Duodenal mucosa (tissue), 2 donors: ENCODE measurements around the gene WDR91.
A peak's percentile ranks its signal among the peaks of the same experiment; 100 is the strongest.

Experiments used
- H3K27ac ChIP-seq: one replicate; pipeline ENCODE4 v1.7.0; 2013; ENCODE audit warnings: low read depth, low read length
- H3K27me3 ChIP-seq, 2 donors: one replicate each; pipeline ENCODE4 v1.7.0; 2013; ENCODE audit warnings: low read length in 2 of 2, control low read depth in 1 of 2; ENCODE audit not compliant: insufficient read depth in 2 of 2, control insufficient read depth in 1 of 2
- H3K36me3 ChIP-seq, 2 donors: one replicate each; pipeline ENCODE4 v1.7.0; 2013; ENCODE audit warnings: low read length in 2 of 2, control low read depth in 1 of 2; ENCODE audit not compliant: insufficient read depth in 2 of 2, control insufficient read depth in 1 of 2
- H3K4me1 ChIP-seq, 2 donors: one replicate each; pipeline ENCODE4 v1.7.0; 2013; ENCODE audit warnings: low read length in 2 of 2, control low read depth in 1 of 2; ENCODE audit not compliant: insufficient read depth in 2 of 2, control insufficient read depth in 1 of 2
- H3K4me3 ChIP-seq, 2 donors: one replicate each; pipeline ENCODE4 v1.7.0; 2013; ENCODE audit warnings: low read length in 2 of 2, low read depth in 1 of 2
- H3K9ac ChIP-seq, 2 donors: one replicate each; pipeline ENCODE4 v1.7.0; 2013; ENCODE audit warnings: low read length in 2 of 2, low read depth in 1 of 2
- H3K9me3 ChIP-seq, 2 donors: one replicate each; pipeline ENCODE4 v1.7.0; 2013; ENCODE audit warnings: low read length in 2 of 2, control low read depth in 1 of 2; ENCODE audit not compliant: control insufficient read depth in 1 of 2

Gene WDR91

DNA sequence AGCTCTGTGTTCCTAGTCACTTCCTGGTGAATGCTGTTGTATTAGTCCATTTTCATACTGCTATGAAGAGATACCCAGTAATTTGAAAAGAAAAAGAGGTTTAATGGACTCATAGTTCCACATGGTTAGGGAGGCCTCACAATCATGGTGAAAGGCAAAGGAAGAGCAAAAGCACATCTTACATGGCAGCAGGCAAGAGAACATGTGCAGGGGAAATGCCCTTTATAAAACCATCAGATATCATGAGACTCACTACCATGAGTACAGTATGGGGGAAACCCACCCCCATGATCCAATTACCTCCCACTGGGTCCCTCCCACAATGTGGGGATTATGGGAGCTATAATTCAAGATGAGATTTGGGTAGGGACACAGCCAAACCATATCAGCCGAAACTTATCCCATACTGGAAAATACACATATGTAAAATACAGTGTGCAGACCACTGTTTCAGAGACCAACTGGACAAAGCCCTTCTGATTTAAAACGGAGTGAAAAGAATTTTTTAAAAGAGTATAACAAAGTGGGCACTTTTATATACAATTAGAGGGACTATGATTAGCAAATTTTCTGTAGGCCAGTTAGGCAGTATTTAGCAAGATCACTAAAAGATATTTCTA, 48.8 kb downstream of the WDR91 start:
- H3K4me1 ChIP-seq = peaks cover 27 to 34% of the 10 kb centered on the region in 2 donors
- no peak overlapping the region for H3K4me3 ChIP-seq

GRCh38 chr7:135161669-135162068, 49.7 kb downstream of the WDR91 start:
- H3K9me3 ChIP-seq = peaks cover 3% of the 10 kb centered on the region in 2 donors

More for the DNA sequence above, 48.8 kb downstream of the WDR91 start:
- no peak overlapping the region for H3K9ac ChIP-seq
- no peak overlapping the region for H3K27ac ChIP-seq
- H3K36me3 ChIP-seq = peaks cover 29 to 34% of the 10 kb centered on the region in 2 donors
- H3K9me3 ChIP-seq = no peaks in the 10 kb centered on the region
- no peaks in the 10 kb centered on the region for H3K27me3 ChIP-seq

DNA sequence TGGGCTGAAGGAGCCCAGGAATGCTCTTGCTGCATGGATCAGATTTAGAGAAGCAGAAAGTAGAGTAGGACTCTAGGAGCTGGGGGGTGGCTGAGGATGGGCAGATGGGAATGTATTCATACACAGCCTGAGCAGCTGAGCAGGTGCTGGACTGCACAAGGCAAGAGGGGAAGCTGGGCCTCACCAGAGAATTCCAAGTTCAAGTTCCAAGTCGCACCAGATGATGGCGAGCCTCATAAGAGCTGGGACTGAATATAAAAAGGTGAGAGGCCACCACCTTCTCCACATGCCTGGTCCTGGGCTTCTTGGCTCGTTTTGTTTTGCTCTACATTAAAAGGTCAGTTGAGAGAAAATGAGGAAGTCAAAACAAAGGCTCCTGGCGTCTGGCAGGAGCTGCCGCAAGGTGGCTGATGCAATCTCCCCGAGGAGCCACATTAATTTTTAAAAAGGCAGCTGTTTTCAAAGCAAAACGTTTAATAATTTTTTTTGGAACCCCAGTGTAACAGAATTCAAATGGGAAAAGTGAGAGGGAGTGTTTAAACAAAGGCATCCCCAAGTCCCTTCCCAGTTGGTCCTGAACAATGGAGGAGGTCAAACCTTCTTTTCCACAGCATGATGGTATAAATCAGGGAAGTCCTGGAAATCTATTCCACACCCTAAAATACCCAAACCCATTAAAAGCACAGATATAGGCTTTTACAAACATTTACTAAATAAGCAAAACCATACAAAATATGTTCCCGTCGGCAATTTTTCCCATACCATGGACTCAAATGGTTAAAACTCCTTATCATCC, 50.3 kb downstream of the WDR91 start:
- Histone ChIP-seq H3K9ac (no peak overlapping the region), H3K27ac (peak overlapping the region; percentile 13), H3K36me3 (peaks cover 19 to 26% of the 10 kb centered on the region in 2 donors), H3K4me1 (peaks cover 24 to 27% of the 10 kb centered on the region in 2 donors), H3K4me3 (no peak overlapping the region), H3K27me3 (no peaks in the 10 kb centered on the region), H3K9me3 (peaks cover 4 to 9% of the 10 kb centered on the region in 2 donors)

More at GRCh38 chr7:135161669-135162068, 49.7 kb downstream of the WDR91 start:
- Histone ChIP-seq H3K36me3 (peaks cover 25 to 29% of the 10 kb centered on the region in 2 donors), H3K9ac (no peak overlapping the region), H3K27me3 (no peaks in the 10 kb centered on the region), H3K4me3 (no peak overlapping the region), H3K4me1 (peaks cover 26 to 27% of the 10 kb centered on the region in 2 donors), H3K27ac (no peak overlapping the region)

DNA sequence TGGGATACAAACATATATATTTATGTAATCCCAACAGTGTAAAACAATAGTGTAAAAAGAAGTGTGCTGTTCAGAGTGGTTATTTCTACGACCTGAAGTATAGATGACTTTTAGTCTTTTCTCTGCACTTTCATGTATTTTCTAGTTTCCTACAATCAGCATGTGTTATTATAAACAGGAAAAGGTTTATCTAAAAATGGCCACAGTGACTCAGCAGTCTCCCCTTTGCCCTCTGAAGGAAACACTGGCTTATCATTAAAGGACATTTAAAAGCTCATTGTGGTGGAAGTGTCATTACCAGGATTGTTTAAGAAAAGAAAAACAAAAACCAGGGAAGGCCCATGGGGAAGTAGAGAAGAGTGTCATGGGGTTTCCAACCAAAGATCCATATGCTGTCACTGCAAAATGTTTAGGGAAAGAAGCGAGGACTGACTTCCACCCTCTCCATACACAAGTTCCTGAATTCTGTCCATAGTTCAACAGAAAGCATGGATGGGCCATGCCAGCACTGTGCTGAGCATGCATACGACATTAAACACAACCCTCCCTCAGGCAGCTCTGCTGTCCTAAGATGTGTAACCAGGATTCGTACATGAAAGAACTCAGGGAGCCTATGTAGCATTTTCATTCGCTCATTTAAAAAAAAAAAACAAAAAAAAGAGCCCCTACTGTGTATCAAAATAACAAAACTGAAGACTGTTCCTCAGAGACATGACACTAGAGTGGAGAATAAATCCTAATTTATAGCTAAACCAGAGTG, 51.0 kb downstream of the WDR91 start:
- peak overlapping the region; percentile 13 for H3K27ac ChIP-seq
- peaks cover 12 to 18% of the 10 kb centered on the region in 2 donors for H3K36me3 ChIP-seq
- H3K4me1 ChIP-seq = peaks cover 24 to 27% of the 10 kb centered on the region in 2 donors
- peaks cover 8 to 17% of the 10 kb centered on the region in 2 donors for H3K9me3 ChIP-seq
- no peak overlapping the region for H3K9ac ChIP-seq
- H3K27me3 ChIP-seq = no peaks in the 10 kb centered on the region
- peak overlapping the region in 1 of 2 donors; percentile 32 for H3K4me3 ChIP-seq

- Histone ChIP-seq H3K9ac (no peak overlapping the region), H3K4me3 (no peak overlapping the region), H3K27me3 (no peaks in the 10 kb centered on the region), H3K9me3 (peaks cover 8 to 20% of the 10 kb centered on the region in 2 donors), H3K36me3 (peaks cover 5 to 12% of the 10 kb centered on the region in 2 donors), H3K27ac (peak overlapping the region; percentile 42), H3K4me1 (peaks cover 24 to 27% of the 10 kb centered on the region in 2 donors)
Measured at GRCh38 chr7:135159359-135160085, 51.8 kb downstream of the WDR91 start.

GRCh38 chr7:135158874-135159273, 52.5 kb downstream of the WDR91 start:
- no peak overlapping the region for H3K4me3 ChIP-seq
- peaks cover 0 to 7% of the 10 kb centered on the region in 2 donors for H3K36me3 ChIP-seq
- no peaks in the 10 kb centered on the region for H3K27me3 ChIP-seq
- H3K4me1 ChIP-seq = peaks cover 24 to 27% of the 10 kb centered on the region in 2 donors
- no peak overlapping the region for H3K9ac ChIP-seq
- peaks cover 8 to 20% of the 10 kb centered on the region in 2 donors for H3K9me3 ChIP-seq
- H3K27ac ChIP-seq = no peak overlapping the region

- H3K36me3 ChIP-seq = peaks cover 0 to 7% of the 10 kb centered on the region in 2 donors
- H3K4me1 ChIP-seq = peaks cover 24 to 27% of the 10 kb centered on the region in 2 donors
- H3K4me3 ChIP-seq = no peak overlapping the region
- no peak overlapping the region for H3K9ac ChIP-seq
- H3K27ac ChIP-seq = no peak overlapping the region
- H3K27me3 ChIP-seq = no peaks in the 10 kb centered on the region
- peaks cover 8 to 20% of the 10 kb centered on the region in 2 donors for H3K9me3 ChIP-seq
Measured at GRCh38 chr7:135158141-135158655, 53.1 kb downstream of the WDR91 start.

DNA sequence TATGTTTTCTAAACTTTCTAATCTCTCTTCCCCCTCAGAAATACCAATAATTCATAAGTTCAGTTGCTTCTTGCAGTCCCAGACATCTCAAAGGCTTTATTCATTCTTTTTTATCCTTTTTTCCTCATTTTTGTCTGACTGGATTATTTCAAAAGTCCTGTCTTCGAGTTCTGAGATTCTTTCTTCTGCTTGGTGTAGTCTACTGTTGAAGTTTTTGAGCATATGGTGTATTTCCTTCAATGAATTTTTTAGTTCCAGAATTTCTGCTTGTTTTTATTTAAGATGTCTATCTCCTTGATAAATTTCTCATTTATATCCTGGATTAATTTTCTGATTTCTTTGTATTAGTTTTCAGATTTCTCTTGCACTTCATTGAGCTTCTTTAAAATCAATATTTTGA, 55.0 kb downstream of the WDR91 start:
- no peak overlapping the region for H3K4me3 ChIP-seq
- no peaks in the 10 kb centered on the region for H3K27me3 ChIP-seq
- no peak overlapping the region for H3K9ac ChIP-seq
- H3K9me3 ChIP-seq = peaks cover 8 to 20% of the 10 kb centered on the region in 2 donors
- peaks cover 0 to 7% of the 10 kb centered on the region in 2 donors for H3K36me3 ChIP-seq
- H3K4me1 ChIP-seq = peaks cover 24 to 31% of the 10 kb centered on the region in 2 donors
- H3K27ac ChIP-seq = no peak overlapping the region

DNA sequence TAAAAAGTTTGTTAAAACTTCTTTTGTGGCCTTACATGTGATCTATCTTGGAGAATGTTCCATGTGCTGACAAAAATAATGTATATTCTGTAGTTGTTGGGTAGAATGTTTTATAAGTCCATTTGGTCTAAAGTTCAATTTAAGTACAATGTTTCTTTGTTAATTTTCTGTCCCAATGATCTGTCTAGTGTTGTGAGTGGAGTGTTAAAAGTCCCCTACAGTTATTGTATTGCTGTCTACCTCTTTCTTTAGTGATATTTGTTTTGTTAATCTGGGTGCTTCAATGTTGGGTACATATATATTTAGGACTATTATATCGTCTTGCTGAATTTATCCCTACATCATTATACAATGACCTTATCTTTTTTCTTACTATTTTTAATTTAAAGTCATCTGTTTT, 56.6 kb downstream of the WDR91 start:
- no peak overlapping the region for H3K27ac ChIP-seq
- no peak overlapping the region for H3K4me3 ChIP-seq
- peaks cover 8 to 20% of the 10 kb centered on the region in 2 donors for H3K9me3 ChIP-seq
- peaks cover 0 to 7% of the 10 kb centered on the region in 2 donors for H3K36me3 ChIP-seq
- peaks cover 12 to 30% of the 10 kb centered on the region in 2 donors for H3K4me1 ChIP-seq
- no peaks in the 10 kb centered on the region for H3K27me3 ChIP-seq
- no peak overlapping the region for H3K9ac ChIP-seq
